Measurements from ENCODE around the gene NENF. TPM values are rescaled to one million over a fixed set of nuclear protein-coding genes. Genes with fewer than 3 reads are reported as not detected.
A peak's percentile ranks its signal among the peaks of the same experiment; 100 is the strongest.
"Not testable (repeated sequence)": the region's sequence is repeated elsewhere in the genome, so short reads cannot be mapped to it uniquely, and the experiment has no call there.

The NENF gene
- total RNA-seq (2014; rRNA removed; shearing (Covaris generic)): 27.6 and 28.2 TPM in 2 replicates

- DNase-seq (ENCODE audit: low spot score): peak; percentile 79
Observed at GRCh38 chr1:212432661-212433576, at the start of gene NENF. TSS of gene NENF (plus strand) at chr1:212432920. CDS start at chr1:212432944, 24 bp downstream.

DNA sequence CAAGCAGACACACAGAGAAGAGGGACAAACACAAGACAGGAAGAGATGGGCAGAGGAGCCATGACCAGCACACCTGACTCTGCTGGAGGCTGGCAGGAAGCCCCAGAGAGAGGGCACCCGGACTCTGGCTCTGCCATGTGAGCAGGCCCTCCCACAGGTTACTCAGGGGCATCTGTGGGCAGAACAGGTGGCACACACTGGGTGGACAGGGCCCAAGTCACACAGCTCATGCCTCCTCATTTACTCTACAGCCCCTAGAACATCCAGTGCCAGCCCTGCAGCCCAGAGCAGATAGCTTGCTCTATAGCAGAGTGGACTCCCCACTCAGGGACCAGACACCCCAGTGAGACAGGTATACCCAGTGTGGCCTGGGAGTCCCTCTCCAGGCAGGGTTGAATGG, 46.7 kb upstream of the NENF start:
- no peak for DNase-seq (ENCODE audit: low spot score)

GRCh38 chr1:212388985-212389716, 43.6 kb upstream of the NENF start:
- DNase-seq (ENCODE audit: low spot score): no peak

DNA sequence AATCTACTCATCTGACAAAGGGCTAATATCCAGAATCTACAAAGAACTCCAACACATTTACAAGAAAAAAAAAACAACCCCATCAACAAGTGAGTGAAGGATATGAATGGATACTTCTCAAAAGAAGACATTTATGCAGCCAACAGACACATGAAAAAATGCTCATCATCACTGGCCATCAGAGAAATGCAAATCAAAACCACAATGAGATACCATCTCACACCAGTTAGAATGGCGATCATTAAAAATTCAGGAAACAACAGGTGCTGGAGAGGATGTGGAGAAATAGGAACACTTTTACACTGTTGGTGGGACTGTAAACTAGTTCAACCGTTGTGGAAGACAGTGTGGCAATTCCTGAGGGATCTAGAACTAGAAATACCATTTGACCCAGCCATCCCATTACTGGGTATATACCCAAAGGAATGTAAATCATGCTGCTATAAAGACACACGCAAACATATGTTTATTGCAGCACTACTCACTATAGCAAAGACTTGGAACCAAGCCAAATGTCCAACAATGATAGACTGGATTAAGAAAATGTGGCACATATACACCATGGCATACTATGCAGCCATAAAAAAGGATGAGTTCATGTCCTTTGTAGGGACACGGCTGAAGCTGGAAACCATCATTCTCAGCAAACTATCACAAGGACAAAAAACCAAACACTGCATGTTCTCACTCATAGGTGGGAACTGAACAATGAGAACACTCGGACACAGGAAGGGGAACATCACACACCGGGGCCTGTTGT, 36.9 kb upstream of the NENF start:
- DNase-seq (ENCODE audit: low spot score): not testable (repeated sequence)

DNA sequence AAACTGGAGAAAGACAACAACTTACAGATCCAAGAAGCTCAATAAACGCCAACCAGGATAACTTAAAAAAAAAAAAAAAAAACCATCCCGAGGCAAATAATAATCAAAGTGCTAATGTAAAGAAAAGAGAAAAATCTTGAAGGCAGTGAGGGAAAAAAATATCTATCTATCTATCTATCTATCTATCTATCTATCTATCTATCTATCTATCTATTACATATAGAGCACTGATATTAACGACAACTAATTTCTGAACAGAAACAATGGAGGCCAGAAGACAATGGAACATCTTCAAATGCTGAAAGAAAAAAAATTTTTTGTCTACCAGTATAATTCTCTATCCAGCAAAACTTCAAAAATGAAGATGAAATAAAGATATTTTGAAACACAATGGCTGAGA, 36.1 kb upstream of the NENF start:
- no peak for DNase-seq (ENCODE audit: low spot score)

DNA sequence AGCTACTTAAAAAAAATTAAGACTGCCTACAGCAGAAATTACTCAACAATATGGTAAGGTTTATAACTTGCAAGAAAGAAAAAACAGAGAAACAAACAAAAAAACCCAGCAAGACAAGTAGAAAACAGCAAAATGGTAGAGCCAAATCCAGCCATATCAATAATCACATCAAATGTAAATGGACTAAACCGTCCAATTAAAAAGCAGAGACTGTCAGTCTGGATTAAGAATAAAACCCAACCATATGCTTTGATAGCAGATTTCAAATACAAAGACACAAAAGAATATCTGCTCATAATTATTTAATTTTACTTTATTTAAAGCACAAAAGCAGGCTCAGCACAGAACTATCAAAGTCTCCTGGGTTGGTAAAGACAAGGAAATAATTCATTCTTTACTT, 35.5 kb upstream of the NENF start:
- no peak for DNase-seq (ENCODE audit: low spot score)

GRCh38 chr1:212401042-212401441, 31.7 kb upstream of the NENF start:
- no peak for DNase-seq (ENCODE audit: low spot score)

GRCh38 chr1:212401838-212402582, 30.7 kb upstream of the NENF start:
- DNase-seq (ENCODE audit: low spot score): no peak

GRCh38 chr1:212402666-212403321, 29.9 kb upstream of the NENF start:
- no peak for DNase-seq (ENCODE audit: low spot score)

DNA sequence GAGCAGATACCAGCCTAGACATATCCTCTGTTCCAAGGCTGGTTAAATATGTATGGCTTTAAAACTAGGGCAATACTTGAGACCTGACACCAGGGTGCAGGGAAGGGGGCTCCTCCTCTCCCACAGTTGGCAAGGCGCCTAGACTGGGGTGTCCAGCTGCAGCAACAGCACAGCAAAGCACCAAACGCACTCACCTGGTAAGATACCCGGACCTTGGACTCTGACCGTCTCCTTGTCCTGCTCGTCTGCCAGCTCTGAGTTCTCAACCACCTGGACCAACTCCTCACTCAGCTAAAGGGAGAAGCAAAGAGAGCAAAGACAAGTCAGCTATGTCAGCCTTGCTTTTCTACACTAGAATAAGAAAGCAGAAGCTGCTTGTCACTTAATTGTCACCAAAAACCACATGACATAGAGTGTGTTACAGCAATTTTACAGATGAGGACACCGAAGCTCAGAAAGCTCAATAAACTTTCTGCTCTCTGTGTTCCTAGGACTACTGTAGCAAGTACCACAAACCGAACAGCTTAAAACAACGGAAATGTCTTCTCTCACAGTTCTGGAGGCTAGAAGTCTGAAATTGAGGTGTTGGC, 22.4 kb upstream of the NENF start:
- no peak for DNase-seq (ENCODE audit: low spot score)

DNA sequence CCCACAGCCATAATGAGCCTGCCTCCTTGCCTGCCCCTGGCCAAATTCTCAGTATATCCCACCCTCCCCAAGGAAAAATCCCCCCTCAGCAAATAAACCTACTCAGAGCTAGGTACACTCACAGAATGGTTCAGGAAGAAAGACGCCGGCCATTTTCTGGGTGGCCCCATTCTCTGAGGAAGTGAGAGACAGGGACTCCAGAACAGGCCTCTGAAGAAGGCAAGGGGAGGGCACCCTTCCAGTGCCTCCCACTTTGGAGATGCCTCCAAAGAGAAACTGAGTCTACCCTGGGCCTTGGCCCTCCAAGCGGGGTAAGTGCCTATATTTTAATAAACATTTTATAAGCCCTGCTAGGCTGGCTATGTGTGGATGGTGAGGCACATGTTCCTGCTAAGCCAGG, 20.3 kb upstream of the NENF start:
- DNase-seq (ENCODE audit: low spot score): no peak

- DNase-seq (ENCODE audit: low spot score): no peak
Observed at GRCh38 chr1:212413902-212414327, 18.8 kb upstream of the NENF start.

GRCh38 chr1:212414328-212415106, 18.2 kb upstream of the NENF start, which contains the start of gene PACC1:
TSS of gene PACC1 (minus strand) at chr1:212414886. CDS start at chr1:212414757, 129 bp downstream.
- DNase-seq (ENCODE audit: low spot score): peak; percentile 93

- DNase-seq (ENCODE audit: low spot score): no peak
Observed at GRCh38 chr1:212415107-212415841, 17.4 kb upstream of the NENF start.

DNA sequence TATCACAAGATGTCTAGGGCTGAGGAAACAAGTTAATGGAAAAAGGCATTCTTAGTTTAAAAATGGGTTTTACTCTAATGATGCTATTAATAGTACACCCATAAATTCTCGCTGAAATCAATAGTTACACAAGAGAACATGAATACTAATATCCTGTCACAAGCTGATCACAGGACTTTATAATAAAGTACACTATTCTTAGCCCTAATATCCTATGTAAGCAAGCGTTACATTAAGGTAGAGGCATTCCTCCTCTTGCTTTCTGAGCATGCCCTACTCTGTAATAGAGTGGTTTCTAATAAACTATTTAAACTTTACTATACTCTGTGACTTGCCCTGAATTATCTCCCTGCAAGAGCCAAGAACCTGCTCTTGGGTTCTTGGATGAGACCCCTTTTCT, 11.6 kb upstream of the NENF start:
- DNase-seq (ENCODE audit: low spot score): no peak

- no peak for DNase-seq (ENCODE audit: low spot score)
Observed at GRCh38 chr1:212423879-212424278, 8.8 kb upstream of the NENF start.

DNA sequence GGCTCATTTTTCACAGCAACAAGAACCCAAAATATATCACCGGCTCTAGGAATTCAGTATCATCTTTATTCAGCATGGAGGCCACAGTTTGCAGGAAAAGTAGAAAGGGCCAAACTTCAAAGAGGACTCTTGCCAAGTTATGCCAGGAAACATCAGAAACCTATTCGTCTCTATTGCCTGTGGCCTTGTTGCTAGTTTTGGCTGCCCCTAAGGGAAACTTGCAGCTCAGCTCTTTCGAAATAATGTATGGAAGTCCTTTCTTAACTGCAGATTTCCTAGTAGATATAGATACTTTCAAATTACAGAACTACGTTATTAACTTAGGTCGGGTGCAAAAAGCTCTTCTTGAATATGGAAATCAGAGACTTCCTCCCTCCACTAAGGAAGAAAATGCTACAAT, 4.2 kb upstream of the NENF start:
- no peak for DNase-seq (ENCODE audit: low spot score)

GRCh38 chr1:212430416-212430815, 2.3 kb upstream of the NENF start:
- no peak for DNase-seq (ENCODE audit: low spot score)

- DNase-seq (ENCODE audit: low spot score): peak; percentile 36
Observed at GRCh38 chr1:212430955-212431394, 1.7 kb upstream of the NENF start.

Measured in HT-29 (cell line).